ENCODE measurements around the gene B3GALT2.
"Not testable (repeated sequence)": the region's sequence is repeated elsewhere in the genome, so short reads cannot be mapped to it uniquely, and the experiment has no call there.

The B3GALT2 gene

GRCh38 chr1:193185901-193186731 is at the start of gene B3GALT2:
Gene B3GALT2 (minus strand): TSS chr1:193186613. CDS start chr1:193181562, 5,051 bp downstream.
- DNase-seq (ENCODE audit: low read depth in 2 of 2): no peak

- DNase-seq (ENCODE audit: low read depth in 2 of 2): no peak
These were observed 48.1 kb upstream of the B3GALT2 start for GRCh38 chr1:193234530-193234929.

GRCh38 chr1:193231146-193231545 is 44.7 kb upstream of the B3GALT2 start:
- DNase-seq (ENCODE audit: low read depth in 2 of 2): not testable (repeated sequence)

GRCh38 chr1:193229136-193229535 is 42.7 kb upstream of the B3GALT2 start:
- DNase-seq (ENCODE audit: low read depth in 2 of 2): no peak

GRCh38 chr1:193222056-193222615 is 35.7 kb upstream of the B3GALT2 start:
- no peak for DNase-seq (ENCODE audit: low read depth in 2 of 2)

GRCh38 chr1:193221651-193222050 is 35.2 kb upstream of the B3GALT2 start:
- no peak for DNase-seq (ENCODE audit: low read depth in 2 of 2)

- DNase-seq (ENCODE audit: low read depth in 2 of 2): no peak
These were observed 33.0 kb upstream of the B3GALT2 start for GRCh38 chr1:193219391-193219790.

- no peak for DNase-seq (ENCODE audit: low read depth in 2 of 2)
These were observed 30.5 kb upstream of the B3GALT2 start for GRCh38 chr1:193216920-193217319.

GRCh38 chr1:193213998-193214397 is 27.6 kb upstream of the B3GALT2 start:
- DNase-seq (ENCODE audit: low read depth in 2 of 2): no peak

GRCh38 chr1:193212637-193213036 is 26.2 kb upstream of the B3GALT2 start:
- DNase-seq (ENCODE audit: low read depth in 2 of 2): no peak

- no peak for DNase-seq (ENCODE audit: low read depth in 2 of 2)
These were observed 25.1 kb upstream of the B3GALT2 start for GRCh38 chr1:193211539-193211938.

GRCh38 chr1:193210996-193211395 is 24.6 kb upstream of the B3GALT2 start:
- no peak for DNase-seq (ENCODE audit: low read depth in 2 of 2)

GRCh38 chr1:193201021-193201420 is 14.6 kb upstream of the B3GALT2 start:
- DNase-seq (ENCODE audit: low read depth in 2 of 2): no peak

GRCh38 chr1:193199940-193200339 is 13.5 kb upstream of the B3GALT2 start:
- no peak for DNase-seq (ENCODE audit: low read depth in 2 of 2)

- DNase-seq (ENCODE audit: low read depth in 2 of 2): no peak
These were observed 6.2 kb upstream of the B3GALT2 start for GRCh38 chr1:193192586-193192985.

- no peak for DNase-seq (ENCODE audit: low read depth in 2 of 2)
These were observed 3.8 kb upstream of the B3GALT2 start for GRCh38 chr1:193190096-193190744.

GRCh38 chr1:193189442-193190095 is 3.2 kb upstream of the B3GALT2 start:
- DNase-seq (ENCODE audit: low read depth in 2 of 2): no peak

- not testable (repeated sequence) for DNase-seq (ENCODE audit: low read depth in 2 of 2)
These were observed 2.5 kb upstream of the B3GALT2 start for GRCh38 chr1:193188915-193189314.

GRCh38 chr1:193187114-193187513 is 701 bp upstream of the B3GALT2 start:
- DNase-seq (ENCODE audit: low read depth in 2 of 2): no peak

GRCh38 chr1:193185211-193185610 is 1.2 kb downstream of the B3GALT2 start:
- no peak for DNase-seq (ENCODE audit: low read depth in 2 of 2)

- DNase-seq (ENCODE audit: low read depth in 2 of 2): no peak
These were observed 1.6 kb downstream of the B3GALT2 start for GRCh38 chr1:193184776-193185175.

- DNase-seq (ENCODE audit: low read depth in 2 of 2): no peak
These were observed 3.3 kb downstream of the B3GALT2 start for GRCh38 chr1:193183019-193183627.
